RWPE2 (cell line): ENCODE results near the gene UVRAG.
A peak's percentile ranks its signal among the peaks of the same experiment; 100 is the strongest.

ENCODE experiments used
- ATAC-seq: fragments of 200-7000 bp; cut with Tn5 transposase; 3 replicates; pipeline ENCODE4 v1.9.1; 2021; ENCODE audit warnings: low read depth
- DNase-seq: peaks from one replicate; pipeline ENCODE4 v3.0.0-alpha.2; 2020; ENCODE audit warnings: low spot score
- H3K27ac ChIP-seq: fragments of 450-650 bp; 2 replicates; pipeline ENCODE4 v1.5.1; 2017; ENCODE audit warnings: mild to moderate bottlenecking; ENCODE audit not compliant: poor library complexity, severe bottlenecking
- H3K27me3 ChIP-seq: fragments of 250-450 bp; sonication (Bioruptor Pico); 2 replicates; pipeline ENCODE4 v1.5.1; 2021; ENCODE audit warnings: mild to moderate bottlenecking, moderate library complexity; ENCODE audit not compliant: insufficient read depth, poor library complexity, severe bottlenecking
- H3K36me3 ChIP-seq: fragments of 250-450 bp; sonication (Bioruptor Pico); 2 replicates; pipeline ENCODE4 v1.5.1; 2020; ENCODE audit warnings: low read depth, mild to moderate bottlenecking, moderate library complexity
- H3K4me1 ChIP-seq: fragments of 250-450 bp; sonication (Bioruptor Pico); 2 replicates; pipeline ENCODE4 v1.5.1; 2021; ENCODE audit warnings: mild to moderate bottlenecking, moderate library complexity; ENCODE audit not compliant: insufficient read depth, poor library complexity, severe bottlenecking
- H3K4me3 ChIP-seq: fragments of 250-450 bp; sonication (Bioruptor Pico); 2 replicates; pipeline ENCODE4 v1.5.1; 2021; ENCODE audit warnings: mild to moderate bottlenecking, moderate library complexity; ENCODE audit not compliant: severe bottlenecking
- H3K9me3 ChIP-seq: fragments of 250-450 bp; sonication (Bioruptor Pico); 2 replicates; pipeline ENCODE4 v1.5.1; 2021; ENCODE audit warnings: mild to moderate bottlenecking, moderate library complexity; ENCODE audit not compliant: severe bottlenecking
- CTCF ChIP-seq: fragments of 450-650 bp; IDR thresholded peaks from one replicate; pipeline ENCODE4 v1.5.1; 2017; ENCODE audit warnings: mild to moderate bottlenecking, moderate library complexity; ENCODE audit not compliant: poor library complexity, severe bottlenecking

Gene UVRAG

GRCh38 chr11:76152741-76153570 is 337.9 kb downstream of the UVRAG start:
- no peak overlapping the region for H3K27ac ChIP-seq
- H3K4me1 ChIP-seq: no peaks in the 10 kb centered on the region
- H3K4me3 ChIP-seq: no peak overlapping the region
- no peaks in the 10 kb centered on the region for H3K36me3 ChIP-seq
- no peak for TF ChIP-seq CTCF
- ATAC-seq (no peak), DNase-seq (no peak)
- no peaks in the 10 kb centered on the region for H3K9me3 ChIP-seq
- no peaks in the 10 kb centered on the region for H3K27me3 ChIP-seq

GRCh38 chr11:76153571-76153923 is 338.5 kb downstream of the UVRAG start:
- Histone ChIP-seq H3K4me3 (no peak overlapping the region), H3K27me3 (no peaks in the 10 kb centered on the region), H3K36me3 (no peaks in the 10 kb centered on the region), H3K4me1 (no peaks in the 10 kb centered on the region), H3K9me3 (no peaks in the 10 kb centered on the region), H3K27ac (no peak overlapping the region)
- DNase-seq (no peak), ATAC-seq (peak; percentile 28; the same call in 1 of the 3 replicates)
- TF ChIP-seq CTCF: no peak

- no peak for DNase-seq
- TF ChIP-seq CTCF: no peak
These were observed 340.7 kb downstream of the UVRAG start for GRCh38 chr11:76155500-76156227.

GRCh38 chr11:76156971-76157427 is 342.0 kb downstream of the UVRAG start:
- Histone ChIP-seq H3K36me3 (no peaks in the 10 kb centered on the region), H3K27me3 (no peaks in the 10 kb centered on the region), H3K4me1 (no peaks in the 10 kb centered on the region), H3K4me3 (no peak overlapping the region), H3K27ac (no peak overlapping the region), H3K9me3 (no peaks in the 10 kb centered on the region)
- no peak for TF ChIP-seq CTCF
- ATAC-seq: no peak
- DNase-seq: no peak

More at GRCh38 chr11:76155500-76156227, 340.7 kb downstream of the UVRAG start:
- no peaks in the 10 kb centered on the region for H3K4me1 ChIP-seq
- H3K27ac ChIP-seq: no peak overlapping the region
- no peak for ATAC-seq
- no peaks in the 10 kb centered on the region for H3K27me3 ChIP-seq
- H3K4me3 ChIP-seq: no peak overlapping the region
- no peaks in the 10 kb centered on the region for H3K9me3 ChIP-seq
- H3K36me3 ChIP-seq: no peaks in the 10 kb centered on the region
